OCI-LY1 (cell line): ENCODE results near the gene P2RX6.
"Not testable (repeated sequence)": the region's sequence is repeated elsewhere in the genome, so short reads cannot be mapped to it uniquely, and the experiment has no call there.

Experiments
- H2AFZ ChIP-seq: fragments of 200-600 bp; sonication (generic), shearing (Covaris generic); 2 replicates; pipeline ENCODE4 v1.6.0; 2014; ENCODE audit warnings: antibody characterized with exemption, mild to moderate bottlenecking, low read length
- H3F3A ChIP-seq: fragments of 200-600 bp; sonication (generic), shearing (Covaris generic); 2 replicates; pipeline ENCODE4 v1.6.0; 2014; ENCODE audit warnings: mild to moderate bottlenecking, antibody characterized with exemption, low read length, moderate library complexity; ENCODE audit not compliant: insufficient read depth
- H3K27ac ChIP-seq: fragments of 200-600 bp; sonication (generic); 2 replicates; pipeline ENCODE4 v1.5.1; 2014; ENCODE audit warnings: low read length, mixed run types, mild to moderate bottlenecking, low read depth; ENCODE audit not compliant: poor library complexity, severe bottlenecking
- H3K27me3 ChIP-seq: fragments of 200-600 bp; sonication (generic); 2 replicates; pipeline ENCODE4 v1.6.0; 2014; ENCODE audit warnings: antibody characterized with exemption, mild to moderate bottlenecking, low read length, moderate library complexity; ENCODE audit not compliant: insufficient read depth
- H3K36me3 ChIP-seq: fragments of 200-600 bp; sonication (generic); 2 replicates; pipeline ENCODE4 v1.6.1; 2014; ENCODE audit warnings: mild to moderate bottlenecking, antibody characterized with exemption, low read length, moderate library complexity, mixed read lengths; ENCODE audit not compliant: insufficient read depth
- H3K4me1 ChIP-seq: fragments of 200-600 bp; sonication (generic); 2 replicates; pipeline ENCODE4 v1.5.1; 2014; ENCODE audit warnings: mild to moderate bottlenecking, low read length, moderate library complexity; ENCODE audit not compliant: insufficient read depth, severe bottlenecking
- H3K4me2 ChIP-seq: fragments of 200-600 bp; sonication (generic), shearing (Covaris generic); 2 replicates; pipeline ENCODE4 v1.6.1; 2014; ENCODE audit warnings: low read length
- H3K4me3 ChIP-seq: fragments of 200-600 bp; sonication (generic); 2 replicates; pipeline ENCODE4 v1.5.1; 2014; ENCODE audit warnings: low read length, low read depth, mild to moderate bottlenecking, mixed read lengths; ENCODE audit not compliant: poor library complexity, severe bottlenecking
- H3K79me2 ChIP-seq: fragments of 200-600 bp; shearing (Covaris generic); 2 replicates; pipeline ENCODE4 v1.6.1; 2016; ENCODE audit warnings: mixed run types, low read length, mixed read lengths; ENCODE audit not compliant: insufficient read depth
- H3K9ac ChIP-seq: fragments of 200-600 bp; sonication (generic), shearing (Covaris generic); 2 replicates; pipeline ENCODE4 v1.6.1; 2014; ENCODE audit warnings: mild to moderate bottlenecking, low read length, mixed read lengths
- H3K9me2 ChIP-seq: fragments of 200-600 bp; sonication (generic), shearing (Covaris generic); 2 replicates; pipeline ENCODE4 v1.6.1; 2014; ENCODE audit warnings: low read depth, mild to moderate bottlenecking, low read length, mixed read lengths
- H3K9me3 ChIP-seq: fragments of 200-600 bp; shearing (Covaris generic); 2 replicates; pipeline ENCODE4 v1.6.1; 2014; ENCODE audit warnings: low read length, mixed read lengths
- H4K20me1 ChIP-seq: fragments of 200-600 bp; sonication (generic), shearing (Covaris generic); 2 replicates; pipeline ENCODE4 v1.6.0; 2016; ENCODE audit warnings: mild to moderate bottlenecking, low read length; ENCODE audit not compliant: insufficient read depth
- EZH2 ChIP-seq: fragments of 200-600 bp; sonication (generic), shearing (Covaris generic); IDR thresholded peaks from 2 replicates; pipeline ENCODE4 v1.8.0; 2017; ENCODE audit warnings: borderline replicate concordance, mixed run types, mild to moderate bottlenecking, antibody characterized with exemption, low read length, moderate library complexity, mixed read lengths
- TF ChIP-seq, protein P1 (sequence below): fragments of 200-600 bp; sonication (generic), shearing (Covaris generic); IDR thresholded peaks from 2 replicates; pipeline ENCODE4 v1.5.1; 2017; ENCODE audit warnings: mild to moderate bottlenecking, antibody characterized with exemption, low read length, moderate library complexity, mixed read lengths

P2RX6 gene

DNA sequence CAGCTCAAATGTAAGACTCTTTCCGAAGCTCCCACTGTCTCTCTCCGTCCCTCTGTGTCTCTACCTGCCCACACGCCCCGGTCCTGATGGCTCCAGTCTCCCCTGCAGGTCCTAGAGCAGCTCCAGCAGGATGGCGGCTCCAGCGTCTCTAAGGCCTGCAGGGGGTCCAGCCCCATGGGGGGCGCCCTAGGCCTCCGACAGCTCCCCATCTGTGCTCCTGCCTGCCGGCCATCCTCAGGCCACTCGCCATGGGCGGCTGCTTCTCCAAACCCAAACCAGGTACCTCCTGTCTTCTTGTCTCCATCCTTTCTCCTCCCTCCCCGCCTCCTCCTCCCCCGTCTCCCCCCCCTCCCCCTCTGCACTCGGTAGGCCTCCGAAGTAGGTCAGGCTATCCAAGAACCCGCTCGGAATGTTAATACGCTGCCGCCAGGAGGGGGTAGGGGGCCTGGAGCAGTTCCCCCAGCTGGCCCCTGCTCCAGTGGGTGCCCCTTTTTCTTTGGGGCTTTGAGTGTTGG is 47.2 kb upstream of the P2RX6 start:
- no peak overlapping the region for H3K4me3 ChIP-seq
- H3K9me2 ChIP-seq, result no peaks in the 10 kb centered on the region
- no peak overlapping the region for H3K4me2 ChIP-seq
- H3K9ac ChIP-seq, result no peak overlapping the region
- H3K27me3 ChIP-seq, result peaks cover 31% of the 10 kb centered on the region
- H4K20me1 ChIP-seq, result no peaks in the 10 kb centered on the region
- H3F3A ChIP-seq, result no peaks in the 10 kb centered on the region
- no peaks in the 10 kb centered on the region for H3K9me3 ChIP-seq
- H2AFZ ChIP-seq, result no peak overlapping the region
- H3K36me3 ChIP-seq, result no peaks in the 10 kb centered on the region
- no peaks in the 10 kb centered on the region for H3K79me2 ChIP-seq
- TF ChIP-seq, protein P1, sequence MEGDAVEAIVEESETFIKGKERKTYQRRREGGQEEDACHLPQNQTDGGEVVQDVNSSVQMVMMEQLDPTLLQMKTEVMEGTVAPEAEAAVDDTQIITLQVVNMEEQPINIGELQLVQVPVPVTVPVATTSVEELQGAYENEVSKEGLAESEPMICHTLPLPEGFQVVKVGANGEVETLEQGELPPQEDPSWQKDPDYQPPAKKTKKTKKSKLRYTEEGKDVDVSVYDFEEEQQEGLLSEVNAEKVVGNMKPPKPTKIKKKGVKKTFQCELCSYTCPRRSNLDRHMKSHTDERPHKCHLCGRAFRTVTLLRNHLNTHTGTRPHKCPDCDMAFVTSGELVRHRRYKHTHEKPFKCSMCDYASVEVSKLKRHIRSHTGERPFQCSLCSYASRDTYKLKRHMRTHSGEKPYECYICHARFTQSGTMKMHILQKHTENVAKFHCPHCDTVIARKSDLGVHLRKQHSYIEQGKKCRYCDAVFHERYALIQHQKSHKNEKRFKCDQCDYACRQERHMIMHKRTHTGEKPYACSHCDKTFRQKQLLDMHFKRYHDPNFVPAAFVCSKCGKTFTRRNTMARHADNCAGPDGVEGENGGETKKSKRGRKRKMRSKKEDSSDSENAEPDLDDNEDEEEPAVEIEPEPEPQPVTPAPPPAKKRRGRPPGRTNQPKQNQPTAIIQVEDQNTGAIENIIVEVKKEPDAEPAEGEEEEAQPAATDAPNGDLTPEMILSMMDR, result no peak
- TF ChIP-seq EZH2, result no peak
- no peaks in the 10 kb centered on the region for H3K4me1 ChIP-seq
- no peak overlapping the region for H3K27ac ChIP-seq

DNA sequence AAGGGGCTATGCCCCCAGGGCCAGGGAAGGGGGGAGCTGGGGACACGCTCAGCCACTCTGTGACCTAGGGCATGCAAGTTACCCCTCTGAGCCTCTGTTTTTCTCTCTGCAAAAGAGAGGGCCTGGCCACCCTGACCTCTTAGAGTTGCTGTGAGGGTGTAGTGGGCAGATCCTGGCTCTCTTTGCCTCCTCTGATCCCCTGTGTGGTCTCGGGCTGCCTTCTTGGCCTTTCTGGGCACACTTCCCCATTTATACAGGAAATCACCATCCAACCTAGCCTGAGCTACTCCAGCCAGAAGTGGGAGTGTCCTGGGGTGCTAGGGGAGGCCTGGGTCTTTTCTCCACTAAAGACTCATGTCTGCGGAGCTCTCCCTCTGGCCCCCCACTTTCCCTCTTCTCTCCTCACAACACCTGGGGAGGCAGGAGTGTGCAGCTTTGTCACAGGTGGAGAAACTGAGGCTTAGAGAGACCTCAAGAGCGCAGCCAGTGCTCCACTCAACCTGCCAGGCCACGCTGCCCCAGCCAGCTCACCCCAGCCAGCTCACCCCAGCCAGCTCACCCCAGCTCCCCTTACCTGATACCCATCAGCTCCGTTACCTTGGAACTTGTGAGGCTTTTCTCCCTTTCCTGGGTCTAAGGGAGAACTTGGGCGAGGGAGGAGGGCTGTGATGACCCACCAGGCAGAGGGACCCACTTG is 46.5 kb upstream of the P2RX6 start:
- Histone ChIP-seq H3K9ac (no peak overlapping the region), H4K20me1 (no peaks in the 10 kb centered on the region), H3K4me1 (no peaks in the 10 kb centered on the region), H2AFZ (no peak overlapping the region), H3K9me3 (no peaks in the 10 kb centered on the region), H3F3A (no peaks in the 10 kb centered on the region), H3K79me2 (no peaks in the 10 kb centered on the region), H3K4me2 (no peak overlapping the region), H3K4me3 (no peak overlapping the region), H3K27me3 (peaks cover 31% of the 10 kb centered on the region), H3K36me3 (no peaks in the 10 kb centered on the region), H3K27ac (no peak overlapping the region), H3K9me2 (no peaks in the 10 kb centered on the region)
- TF ChIP-seq, protein P1, result no peak
- TF ChIP-seq EZH2, result no peak

DNA sequence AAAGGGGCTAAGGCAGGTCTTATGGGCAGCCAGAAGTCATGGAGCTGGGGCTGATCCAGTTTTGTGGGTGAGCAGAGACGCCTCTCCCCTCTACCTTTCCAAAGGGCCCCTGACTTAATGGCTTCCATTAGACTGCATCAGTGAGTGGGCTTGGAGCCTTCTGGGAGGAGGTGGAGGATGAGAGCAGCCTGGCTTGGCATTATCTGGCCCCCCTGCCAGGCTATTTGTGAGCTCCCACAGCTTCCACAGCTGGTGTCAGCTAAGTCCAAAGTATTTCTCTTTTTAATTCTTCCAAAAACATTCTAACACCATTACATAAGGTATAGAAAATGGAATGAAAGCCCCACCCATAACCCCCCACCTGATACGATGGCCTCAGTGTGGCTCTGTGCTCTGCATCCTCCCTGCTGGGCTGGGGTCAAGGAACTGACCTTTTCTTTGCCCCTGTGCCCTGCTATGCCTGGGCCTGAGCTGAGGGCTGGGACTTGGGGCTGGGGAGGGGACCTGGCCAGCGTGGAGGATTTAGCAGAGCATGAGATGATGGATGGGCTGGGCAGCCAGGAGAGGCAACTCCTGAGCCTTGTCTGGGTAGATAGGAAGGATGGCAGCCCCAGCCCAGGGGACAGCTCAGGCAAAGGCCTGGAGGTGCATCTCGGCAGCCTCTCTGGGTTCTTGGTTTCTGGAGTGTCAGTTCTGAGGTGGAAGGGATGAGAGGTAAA is 43.9 kb upstream of the P2RX6 start:
- H3K9ac ChIP-seq, result no peak overlapping the region
- H3K4me2 ChIP-seq, result no peak overlapping the region
- no peak overlapping the region for H3K27ac ChIP-seq
- no peaks in the 10 kb centered on the region for H3K36me3 ChIP-seq
- H3K27me3 ChIP-seq, result peaks cover 16% of the 10 kb centered on the region
- H3K9me2 ChIP-seq, result no peaks in the 10 kb centered on the region
- no peak overlapping the region for H2AFZ ChIP-seq
- no peak for TF ChIP-seq EZH2
- TF ChIP-seq, protein P1, result no peak
- no peaks in the 10 kb centered on the region for H3K9me3 ChIP-seq
- H3K79me2 ChIP-seq, result no peaks in the 10 kb centered on the region
- H3F3A ChIP-seq, result no peaks in the 10 kb centered on the region
- H4K20me1 ChIP-seq, result no peaks in the 10 kb centered on the region
- H3K4me1 ChIP-seq, result no peaks in the 10 kb centered on the region
- H3K4me3 ChIP-seq, result no peak overlapping the region

DNA sequence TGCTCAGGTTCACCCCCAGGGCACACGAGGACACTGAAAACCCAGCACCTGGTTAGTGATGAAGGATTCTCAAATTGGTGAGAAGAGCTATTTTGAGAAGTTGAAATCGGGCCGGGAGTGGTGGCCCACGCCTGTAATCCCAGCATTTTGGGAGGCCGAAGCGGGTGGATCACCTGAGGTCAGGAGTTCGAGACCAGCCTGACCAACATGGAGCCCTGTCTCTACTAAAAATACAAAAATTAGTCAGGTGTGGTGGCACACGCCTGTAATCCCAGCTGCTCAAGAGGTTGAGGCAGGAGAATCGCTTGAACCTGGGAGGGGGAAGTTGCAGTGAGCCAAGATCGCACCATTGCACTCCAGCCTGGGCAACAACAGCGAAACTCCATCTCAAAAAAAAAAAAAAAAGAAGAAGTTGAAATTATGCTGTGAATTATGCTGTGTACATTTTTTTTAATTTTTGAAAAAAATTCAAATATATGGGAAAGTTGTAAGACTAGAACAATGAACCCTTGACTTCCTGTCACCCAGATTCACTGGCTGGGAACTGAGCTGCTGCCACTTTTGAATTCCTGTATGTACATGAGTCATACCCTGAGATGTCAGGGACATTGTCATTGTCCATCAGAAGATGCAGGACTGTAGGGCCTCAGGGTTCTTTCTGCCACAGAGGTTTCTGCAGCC is 42.8 kb upstream of the P2RX6 start:
- not testable (repeated sequence) for H3F3A ChIP-seq, H3K79me2 ChIP-seq, H3K27ac ChIP-seq, H2AFZ ChIP-seq, H3K4me2 ChIP-seq, H4K20me1 ChIP-seq, H3K36me3 ChIP-seq, H3K9me3 ChIP-seq, H3K9me2 ChIP-seq, H3K4me3 ChIP-seq, H3K9ac ChIP-seq, H3K4me1 ChIP-seq
- H3K27me3 ChIP-seq, result peaks cover 14% of the 10 kb centered on the region
